H1 (cell line): ENCODE measurements around the gene ITPK1. TPM values are rescaled to one million over a fixed set of nuclear protein-coding genes. Genes with fewer than 3 reads are reported as not detected.

Experiments
- CTCF ChIA-PET: fragments of 300-600 bp; sonication (Branson Sonifier 250); formaldehyde crosslinking; loops from one replicate; lab custom pipeline; 2021; ENCODE audit not compliant: partially characterized antibody; lab: Charles Lee
- POLR2A ChIA-PET: fragments of 300-600 bp; sonication (Branson Sonifier 250); formaldehyde crosslinking; loops from one replicate; lab custom pipeline; 2021; ENCODE audit warnings: inconsistent platforms; ENCODE audit not compliant: partially characterized antibody; lab: Charles Lee
- DNase-seq, 2 experiments: peaks; one replicate each; pipeline versions ENCODE4 v3.0.0 to v3.0.0-alpha.2; 2010 to 2022; ENCODE audit warnings: low spot score in 2 of 2, low read depth in 1 of 2, mixed read lengths in 1 of 2
- FAIRE-seq: peaks from 2 replicates; lab custom pipeline; 2011; peaks lifted over from hg19 to GRCh38; lab: Jason Lieb, UNC
- H2AFZ ChIP-seq: 2 replicates; pipeline ENCODE4 v1.8.1; 2012; ENCODE audit warnings: low read length, inconsistent platforms
- H2AK5ac ChIP-seq: 2 replicates; pipeline ENCODE4 v1.6.1; 2013; ENCODE audit warnings: low read depth, low read length
- H2BK120ac ChIP-seq: replicated peaks from 2 replicates; pipeline ENCODE3; 2013; ENCODE audit warnings: low read depth, low read length, inconsistent platforms
- H2BK12ac ChIP-seq: 2 replicates; pipeline ENCODE4 v1.6.1; 2013; ENCODE audit warnings: low read depth, low read length
- H2BK15ac ChIP-seq: 2 replicates; pipeline ENCODE4 v1.6.1; 2013; ENCODE audit warnings: low read length
- H2BK20ac ChIP-seq: 2 replicates; pipeline ENCODE4 v1.6.1; 2013; ENCODE audit warnings: low read length
- H2BK5ac ChIP-seq: 2 replicates; pipeline ENCODE4 v1.6.1; 2013; ENCODE audit warnings: low read depth, low read length
- H3K14ac ChIP-seq: 2 replicates; pipeline ENCODE4 v1.6.1; 2013; ENCODE audit warnings: inconsistent platforms; ENCODE audit not compliant: insufficient read length
- H3K18ac ChIP-seq: 2 replicates; pipeline ENCODE4 v1.6.1; 2013; ENCODE audit warnings: low read length; ENCODE audit errors: extremely low read depth
- H3K23ac ChIP-seq: 2 replicates; pipeline ENCODE4 v1.6.1; 2013; ENCODE audit warnings: inconsistent platforms; ENCODE audit not compliant: insufficient read length
- H3K23me2 ChIP-seq: 2 replicates; pipeline ENCODE4 v1.6.1; 2013; ENCODE audit warnings: low read depth, low read length
- H3K27ac ChIP-seq: 2 replicates; pipeline ENCODE4 v1.6.1; 2011; ENCODE audit warnings: low read depth, low read length, inconsistent platforms
- H3K27me3 ChIP-seq, 4 experiments: replicated peaks in 1 of 4; 1 replicate in 1 of 4; 2 replicates in 3 of 4; pipeline versions ENCODE4 v1.6.1 to v1.8.1; 2011 to 2013; ENCODE audit warnings: low read length in 3 of 4, mild to moderate bottlenecking in 3 of 4, inconsistent platforms in 2 of 4, mixed read lengths in 2 of 4, moderate library complexity in 1 of 4; ENCODE audit not compliant: control insufficient read depth in 3 of 4, insufficient read depth in 3 of 4; ENCODE audit errors: extremely low read depth in 1 of 4
- H3K36me3 ChIP-seq, 4 experiments: 2 replicates each; pipeline versions ENCODE4 v1.6.1 to v1.8.1; 2011 to 2013; ENCODE audit warnings: mild to moderate bottlenecking in 4 of 4, low read length in 3 of 4, moderate library complexity in 2 of 4, control low read depth in 1 of 4, inconsistent platforms in 1 of 4; ENCODE audit not compliant: insufficient read depth in 4 of 4, control insufficient read depth in 2 of 4
- H3K4ac ChIP-seq: replicated peaks from 2 replicates; pipeline ENCODE3; 2013; ENCODE audit warnings: low read length, low read depth, mixed read lengths, inconsistent platforms; ENCODE audit not compliant: insufficient read length
- H3K4me1 ChIP-seq, 4 experiments: replicated peaks in 1 of 4; 1 replicate in 1 of 4; 2 replicates in 3 of 4; pipeline versions ENCODE4 v1.6.1 to v1.8.1; 2011 to 2013; ENCODE audit warnings: low read length in 3 of 4, inconsistent platforms in 2 of 4, mixed read lengths in 1 of 4; ENCODE audit not compliant: insufficient read depth in 4 of 4, control insufficient read depth in 3 of 4
- H3K4me2 ChIP-seq, 2 experiments: 2 replicates each; pipeline versions ENCODE4 v1.6.1 to v1.8.1; 2011 to 2013; ENCODE audit warnings: low read depth in 2 of 2, low read length in 2 of 2, control low read depth in 1 of 2, inconsistent platforms in 1 of 2, mild to moderate bottlenecking in 1 of 2; ENCODE audit not compliant: insufficient read depth in 1 of 2
- H3K4me3 ChIP-seq, 4 experiments: fragments of 200-600, 300-600 bp in 1 of 4; sonication (generic), shearing (Covaris generic), sonication (Bioruptor Twin) in 1 of 4; 2 replicates each; pipeline versions ENCODE4 v1.5.1 to v1.8.1; 2011 to 2016; ENCODE audit warnings: low read length in 4 of 4, low read depth in 3 of 4, control low read depth in 2 of 4, inconsistent platforms in 2 of 4, mild to moderate bottlenecking in 2 of 4, mixed read lengths in 1 of 4, moderate library complexity in 1 of 4; ENCODE audit not compliant: insufficient read depth in 2 of 4; ENCODE audit errors: extremely low read depth in 1 of 4
- H3K56ac ChIP-seq: replicated peaks from 2 replicates; pipeline ENCODE3; 2013; ENCODE audit warnings: low read depth, mild to moderate bottlenecking, mixed read lengths, low read length, inconsistent platforms; ENCODE audit not compliant: insufficient read length
- H3K79me1 ChIP-seq: 2 replicates; pipeline ENCODE4 v1.6.1; 2013; ENCODE audit warnings: low read depth, low read length, control low read depth
- H3K79me2 ChIP-seq, 2 experiments: 2 replicates each; pipeline versions ENCODE4 v1.6.1 to v1.8.1; 2012 to 2013; ENCODE audit warnings: low read length in 2 of 2, mild to moderate bottlenecking in 2 of 2, inconsistent platforms in 1 of 2; ENCODE audit not compliant: insufficient read depth in 2 of 2, control insufficient read depth in 1 of 2
- H3K9ac ChIP-seq, 4 experiments: replicated peaks in 1 of 4; 1 replicate in 1 of 4; 2 replicates in 3 of 4; pipeline versions ENCODE4 v1.6.1 to v1.8.1; 2011 to 2013; ENCODE audit warnings: low read depth in 3 of 4, low read length in 3 of 4, control low read depth in 2 of 4, mild to moderate bottlenecking in 2 of 4, moderate library complexity in 2 of 4, inconsistent platforms in 1 of 4; ENCODE audit errors: extremely low read depth in 1 of 4
- H3K9me3 ChIP-seq, 2 experiments: 2 replicates each; pipeline versions ENCODE4 v1.6.1 to v1.8.1; 2012 to 2013; ENCODE audit warnings: mild to moderate bottlenecking in 2 of 2, moderate library complexity in 2 of 2, control low read depth in 1 of 2, inconsistent platforms in 1 of 2, low read depth in 1 of 2, low read length in 1 of 2, mixed read lengths in 1 of 2; ENCODE audit not compliant: insufficient read depth in 2 of 2
- H4K20me1 ChIP-seq, 2 experiments: replicated peaks in 1 of 2; 2 replicates each; pipeline versions ENCODE3 to v1.8.1; 2011 to 2013; ENCODE audit warnings: inconsistent platforms in 2 of 2, low read length in 2 of 2, mild to moderate bottlenecking in 1 of 2; ENCODE audit not compliant: insufficient read depth in 2 of 2, control insufficient read depth in 1 of 2
- H4K5ac ChIP-seq: 2 replicates; pipeline ENCODE4 v1.6.1; 2013; ENCODE audit warnings: low read length, low read depth, mixed read lengths, inconsistent platforms; ENCODE audit not compliant: insufficient read length
- H4K8ac ChIP-seq: 2 replicates; pipeline ENCODE4 v1.8.0; 2013; ENCODE audit warnings: mild to moderate bottlenecking, moderate library complexity, low read length, inconsistent platforms; ENCODE audit not compliant: insufficient read depth; ENCODE audit errors: extremely low read depth
- H4K91ac ChIP-seq: replicated peaks from 2 replicates; pipeline ENCODE3; 2013; ENCODE audit warnings: low read length, mixed read lengths, inconsistent platforms; ENCODE audit not compliant: insufficient read length
- BRCA1 ChIP-seq: IDR thresholded peaks from 2 replicates; pipeline ENCODE4 v1.6.1; 2012; ENCODE audit warnings: low read depth, low read length, improper control_type of control experiment
- FOSL1 ChIP-seq: IDR thresholded peaks from 2 replicates; pipeline ENCODE4 v1.6.1; 2011; ENCODE audit warnings: mild to moderate bottlenecking, low read depth, low read length, moderate library complexity; ENCODE audit not compliant: insufficient read depth
- HDAC6 ChIP-seq: IDR thresholded peaks from one replicate; pipeline ENCODE4 v1.7.1; 2012; ENCODE audit warnings: low read depth, mild to moderate bottlenecking, inconsistent platforms, low read length, moderate library complexity
- KDM4A ChIP-seq: IDR thresholded peaks from one replicate; pipeline ENCODE4 v1.7.1; 2012; ENCODE audit warnings: low read depth, mild to moderate bottlenecking, moderate library complexity, low read length, inconsistent platforms; ENCODE audit not compliant: severe bottlenecking
- MAFK ChIP-seq: IDR thresholded peaks from 2 replicates; pipeline ENCODE4 v1.6.1; 2012; ENCODE audit warnings: low read depth, mild to moderate bottlenecking, improper control_type of control experiment, low read length
- NANOG ChIP-seq: IDR thresholded peaks from 2 replicates; pipeline ENCODE4 v1.6.1; 2011; ENCODE audit warnings: low read length, low read depth, mild to moderate bottlenecking, inconsistent platforms; ENCODE audit not compliant: insufficient read depth, poor library complexity, severe bottlenecking
- POU5F1 ChIP-seq: IDR thresholded peaks from 2 replicates; pipeline ENCODE4 v1.6.1; 2011; ENCODE audit warnings: low read depth, mild to moderate bottlenecking, low read length, moderate library complexity
- SIN3A ChIP-seq, 2 experiments: IDR thresholded peaks in 1 of 2; conservative IDR thresholded peaks in 1 of 2; 2 replicates each; pipeline ENCODE4 v1.6.1; 2011 to 2012; ENCODE audit warnings: low read length in 2 of 2, improper control_type of control experiment in 1 of 2, low read depth in 1 of 2, mild to moderate bottlenecking in 1 of 2
- WGBS, 2 experiments: shearing (Covaris generic) in 1 of 2; methylation state at CpG; one replicate each; pipeline versions ENCODE4 v1.1.6 to v1.1.7; 2013 to 2015; ENCODE audit warnings: low lambda C conversion rate in 2 of 2, mixed read lengths in 2 of 2, inconsistent platforms in 1 of 2, low coverage in 1 of 2, missing lambda C conversion rate in 1 of 2; ENCODE audit not compliant: insufficient replicate concordance in 2 of 2, insufficient coverage in 1 of 2, insufficient read length in 1 of 2; ENCODE audit errors: extremely low coverage in 1 of 2, missing lambda C conversion rate in 1 of 2; 5-methylcytosine and 5-hydroxymethylcytosine counted together
- polyA plus RNA-seq, 7 experiments: library from polyadenylated mRNA; depleted of rRNA in 3 of 7; stranded (reverse) in 5 of 7; unstranded in 2 of 7; fragments of >200 nt in 5 of 7; fragments of 200-250 nt in 2 of 7; gene quantifications; 1 replicate in 5 of 7; 2 replicates in 1 of 7; 4 replicates in 1 of 7; pipeline versions ENCODE4 v1.2.1 to v1.2.3, GENCODE V29; 2011 to 2013; ENCODE audit warnings: missing spikeins in 2 of 7, mixed read lengths in 2 of 7
- total RNA-seq: library from RNA; stranded (reverse); fragmentation: NEBNext Ultra II Directional; extraction: Animal tissue kit (Norgen Biotek cat#: 25700); gene quantifications from 2 replicates; pipeline ENCODE4 v1.2.1, GENCODE V29; 2021

ITPK1 gene
- total and polyA plus RNA-seq, 2 of the 8 experiments (the other 6 are each of a cell fraction or from before 2014, with no cell fraction given), result 108 to 143 TPM

DNA sequence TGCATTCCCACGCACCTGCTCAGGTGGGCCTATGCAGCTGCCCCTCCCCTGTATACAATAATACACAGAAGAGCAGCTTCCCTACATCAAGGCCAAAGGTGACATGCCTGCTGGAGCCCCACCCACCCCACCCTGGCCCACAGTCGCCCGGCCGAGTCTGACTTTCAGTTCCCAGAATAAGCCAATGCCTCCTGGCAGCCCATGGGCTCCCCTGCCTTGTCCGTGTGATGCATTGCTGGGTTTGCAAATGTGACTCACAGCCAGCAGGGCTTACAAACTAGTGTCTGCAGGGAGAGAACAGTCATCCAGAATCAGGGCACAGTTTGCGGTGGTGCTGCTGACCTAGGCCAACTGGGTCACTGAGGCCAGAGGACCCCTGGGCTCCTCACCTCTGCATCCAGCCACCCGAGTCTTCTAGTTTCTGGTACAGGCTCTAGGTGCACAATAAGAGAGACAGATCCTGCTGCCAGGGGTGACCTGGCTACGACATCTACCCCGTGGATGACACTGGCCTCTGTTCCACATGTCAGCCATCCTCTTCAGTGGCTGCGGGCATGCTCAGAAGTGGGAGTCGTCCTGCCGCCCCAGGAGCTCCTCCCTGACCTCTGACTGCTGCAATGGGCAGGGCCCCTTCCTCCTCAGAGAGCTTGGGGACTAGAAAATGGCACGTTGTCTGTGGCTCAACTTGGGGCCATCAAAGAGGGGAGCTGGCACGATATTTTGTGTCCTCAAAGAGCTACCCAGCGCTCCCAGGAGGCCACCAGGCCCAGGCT lies 108.3 kb downstream of the ITPK1 start:
- H3K23me2 ChIP-seq, result no peaks in the 10 kb centered on the region
- H3K4me2 ChIP-seq, result no peak overlapping the region
- peaks cover 0 to 71% of the 10 kb centered on the region in 2 experiments; a peak in 2 of 4 replicates for H3K79me2 ChIP-seq
- no peak for DNase-seq
- no peak overlapping the region for H3K56ac ChIP-seq
- no peak overlapping the region for H4K91ac ChIP-seq
- H2AK5ac ChIP-seq, result no peak overlapping the region
- no peak overlapping the region for H3K27ac ChIP-seq
- H2BK120ac ChIP-seq, result no peak overlapping the region
- CTCF ChIA-PET, result interaction anchor here (0.6 to 2.2 kb wide), 12 partner anchors 11 to 334 kb away, joined by 3 to 8 read pairs (median 3); no protein-coding TSS in a partner anchor
- POLR2A ChIA-PET, result no interaction called here
- no peak overlapping the region for H2BK12ac ChIP-seq
- H3K4me3 ChIP-seq, result no peak overlapping the region
- H3K27me3 ChIP-seq, result no peaks in the 10 kb centered on the region
- H2BK20ac ChIP-seq, result no peak overlapping the region
- TF ChIP-seq SIN3A (conservative IDR thresholded peaks at IDR 0.05 in 1 of 2, IDR thresholded peaks at IDR 0.05 in 1 of 2; ENCODE audit: low read depth in 1 of 2, low read length in 2 of 2), result no peak
- TF ChIP-seq NANOG, result no peak
- no peak for TF ChIP-seq KDM4A
- no peak for TF ChIP-seq HDAC6
- TF ChIP-seq POU5F1, result no peak
- no peak for TF ChIP-seq FOSL1
- TF ChIP-seq MAFK, result no peak
- no peak for TF ChIP-seq BRCA1
- TF ChIP-seq, all 59 proteins: peak for 0
- H3K9me3 ChIP-seq, result no peaks in the 10 kb centered on the region
- no peak overlapping the region for H3K14ac ChIP-seq
- no peak overlapping the region for H3K23ac ChIP-seq
- no peak overlapping the region for H3K9ac ChIP-seq
- H3K4me1 ChIP-seq, result peaks cover 0 to 10% (median 4%) of the 10 kb centered on the region in 4 experiments; a peak in 5 of 7 replicates
- H2AFZ ChIP-seq, result no peak overlapping the region
- H3K18ac ChIP-seq, result no peak overlapping the region
- H4K8ac ChIP-seq, result no peak overlapping the region
- H3K79me1 ChIP-seq, result peaks cover 22% of the 10 kb centered on the region
- 84% methylated on average over 14 of the region's 15 CpGs; no CpG with 5 or more reads in 1 of the 2 experiments for WGBS, 2 experiments
- H4K5ac ChIP-seq, result no peak overlapping the region
- no peak for FAIRE-seq
- peaks cover 25 to 32% of the 10 kb centered on the region in 2 experiments for H4K20me1 ChIP-seq
- no peak overlapping the region for H3K4ac ChIP-seq
- H2BK15ac ChIP-seq, result no peak overlapping the region
- H3K36me3 ChIP-seq, result no peaks in the 10 kb centered on the region; a peak in 1 of 8 replicates
- no peak overlapping the region for H2BK5ac ChIP-seq
